GM19035 (cell line): Measurements from ENCODE around the gene CNR2.
"Not testable (repeated sequence)": the region's sequence is repeated elsewhere in the genome, so short reads cannot be mapped to it uniquely, and the experiment has no call there.

Experiments used
- ATAC-seq: cut with Tn5 transposase; IDR thresholded peaks from one replicate; pipeline ENCODE4 v1.9.1; 2021; ENCODE audit not compliant: unreplicated experiment

The CNR2 gene

GRCh38 chr1:23916209-23917131 lies 3.3 kb upstream of the CNR2 start:
- no peak for ATAC-seq

- ATAC-seq, result no peak
Measured at GRCh38 chr1:23915466-23915865, 2.3 kb upstream of the CNR2 start.

GRCh38 chr1:23914921-23915320 lies 1.8 kb upstream of the CNR2 start:
- ATAC-seq, result no peak

- no peak for ATAC-seq
Measured at GRCh38 chr1:23911921-23912320, 1.2 kb downstream of the CNR2 start.

- no peak for ATAC-seq
Measured at GRCh38 chr1:23910553-23911246, 2.5 kb downstream of the CNR2 start.

GRCh38 chr1:23910144-23910543 lies 3.0 kb downstream of the CNR2 start:
- ATAC-seq, result no peak

- no peak for ATAC-seq
Measured at GRCh38 chr1:23909412-23909811, 3.8 kb downstream of the CNR2 start.

- peak; percentile 37 for ATAC-seq
Measured at GRCh38 chr1:23908453-23909341, 4.5 kb downstream of the CNR2 start.

- ATAC-seq, result no peak
Measured at GRCh38 chr1:23906731-23907130, 6.4 kb downstream of the CNR2 start.

- no peak for ATAC-seq
Measured at GRCh38 chr1:23905461-23906025, 7.6 kb downstream of the CNR2 start.

GRCh38 chr1:23904748-23905357 lies 8.3 kb downstream of the CNR2 start:
- ATAC-seq, result no peak

- ATAC-seq, result no peak
Measured at GRCh38 chr1:23903754-23904153, 9.4 kb downstream of the CNR2 start.

GRCh38 chr1:23902321-23903278 lies 10.6 kb downstream of the CNR2 start:
- ATAC-seq, result no peak

GRCh38 chr1:23900017-23900416 lies 13.1 kb downstream of the CNR2 start:
- ATAC-seq, result not testable (repeated sequence)

- ATAC-seq, result no peak
Measured at GRCh38 chr1:23899070-23899469, 14.1 kb downstream of the CNR2 start.

- no peak for ATAC-seq
Measured at GRCh38 chr1:23897083-23897482, 16.1 kb downstream of the CNR2 start.

- ATAC-seq, result no peak
Measured at GRCh38 chr1:23896491-23896890, 16.7 kb downstream of the CNR2 start.

GRCh38 chr1:23895993-23896392 lies 17.2 kb downstream of the CNR2 start:
- no peak for ATAC-seq

GRCh38 chr1:23895082-23895481 lies 18.1 kb downstream of the CNR2 start:
- ATAC-seq, result no peak
